OCI-LY3 (cell line): ENCODE data around the gene NCLN.

Source experiments
- CTCF ChIP-seq: fragments of 200-600, 300-600 bp; sonication (generic); IDR thresholded peaks from 2 replicates; pipeline ENCODE4 v1.5.1; 2014; ENCODE audit warnings: antibody characterized with exemption, low read length, low read depth
- EZH2phosphoT487 ChIP-seq: fragments of 200-600 bp; shearing (Covaris generic); IDR thresholded peaks from 2 replicates; pipeline ENCODE4 v1.6.1; 2018; ENCODE audit warnings: antibody characterized with exemption, mixed run types, low read depth

- no peak for TF ChIP-seq CTCF
- TF ChIP-seq EZH2phosphoT487, result no peak
Observed at GRCh38 chr19:3160219-3160618, 25.5 kb upstream of the NCLN start.
